GM18519 (cell line): ENCODE results near the gene ANO6.
A peak's percentile ranks its signal among the peaks of the same experiment; 100 is the strongest.
"Not testable (repeated sequence)": the region's sequence is repeated elsewhere in the genome, so short reads cannot be mapped to it uniquely, and the experiment has no call there.

Experiments used
- ATAC-seq: cut with Tn5 transposase; IDR thresholded peaks from one replicate; pipeline ENCODE4 v1.9.1; 2021; ENCODE audit warnings: mild to moderate bottlenecking, moderate library complexity; ENCODE audit not compliant: unreplicated experiment, low FRiP score

Gene ANO6, protein sequence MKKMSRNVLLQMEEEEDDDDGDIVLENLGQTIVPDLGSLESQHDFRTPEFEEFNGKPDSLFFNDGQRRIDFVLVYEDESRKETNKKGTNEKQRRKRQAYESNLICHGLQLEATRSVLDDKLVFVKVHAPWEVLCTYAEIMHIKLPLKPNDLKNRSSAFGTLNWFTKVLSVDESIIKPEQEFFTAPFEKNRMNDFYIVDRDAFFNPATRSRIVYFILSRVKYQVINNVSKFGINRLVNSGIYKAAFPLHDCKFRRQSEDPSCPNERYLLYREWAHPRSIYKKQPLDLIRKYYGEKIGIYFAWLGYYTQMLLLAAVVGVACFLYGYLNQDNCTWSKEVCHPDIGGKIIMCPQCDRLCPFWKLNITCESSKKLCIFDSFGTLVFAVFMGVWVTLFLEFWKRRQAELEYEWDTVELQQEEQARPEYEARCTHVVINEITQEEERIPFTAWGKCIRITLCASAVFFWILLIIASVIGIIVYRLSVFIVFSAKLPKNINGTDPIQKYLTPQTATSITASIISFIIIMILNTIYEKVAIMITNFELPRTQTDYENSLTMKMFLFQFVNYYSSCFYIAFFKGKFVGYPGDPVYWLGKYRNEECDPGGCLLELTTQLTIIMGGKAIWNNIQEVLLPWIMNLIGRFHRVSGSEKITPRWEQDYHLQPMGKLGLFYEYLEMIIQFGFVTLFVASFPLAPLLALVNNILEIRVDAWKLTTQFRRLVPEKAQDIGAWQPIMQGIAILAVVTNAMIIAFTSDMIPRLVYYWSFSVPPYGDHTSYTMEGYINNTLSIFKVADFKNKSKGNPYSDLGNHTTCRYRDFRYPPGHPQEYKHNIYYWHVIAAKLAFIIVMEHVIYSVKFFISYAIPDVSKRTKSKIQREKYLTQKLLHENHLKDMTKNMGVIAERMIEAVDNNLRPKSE

DNA sequence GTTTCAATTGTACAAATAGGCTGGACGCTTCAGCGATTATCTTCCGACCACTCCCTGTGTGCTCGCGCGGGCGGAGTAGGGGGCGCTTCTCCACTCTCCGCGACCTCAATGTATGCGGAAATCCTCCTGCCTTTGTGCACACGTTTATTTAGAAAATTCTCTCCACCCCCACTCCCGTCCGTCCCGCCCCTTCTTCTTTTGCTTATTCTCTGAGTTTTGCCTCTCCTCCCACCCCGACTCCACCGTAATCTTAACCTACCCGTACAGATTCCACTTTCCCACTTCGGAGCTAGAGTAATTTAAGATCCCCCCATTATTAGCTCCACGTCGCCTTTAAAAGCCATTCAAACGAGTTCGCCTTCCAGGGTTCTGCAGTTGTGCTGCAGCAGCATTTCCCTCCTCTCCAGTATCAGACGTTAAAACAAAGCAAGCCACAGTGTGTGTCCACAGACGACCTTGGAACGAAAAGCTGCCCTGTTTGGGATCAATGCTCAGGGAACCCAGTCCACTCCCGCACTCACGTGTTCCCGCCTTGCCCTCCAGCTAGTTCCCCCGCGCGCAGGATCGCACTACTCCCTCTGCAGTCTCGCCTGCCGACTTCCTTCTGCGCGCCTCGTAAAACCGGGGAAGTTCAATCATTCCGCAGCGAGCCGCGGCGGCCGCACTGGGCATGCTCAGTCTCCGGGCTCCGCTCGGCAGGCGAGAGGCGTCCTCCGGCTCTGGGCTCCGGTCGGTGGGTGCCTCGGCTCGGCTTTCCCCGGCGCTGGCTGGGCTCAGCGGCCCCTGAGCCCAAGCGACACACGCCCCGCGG is at the start of gene ANO6:
Gene ANO6 (plus strand): TSS at position 677 of the 811 bp plus-strand sequence. CDS start 227 bp downstream, outside the sequence.
- peak; percentile 54 for ATAC-seq

DNA sequence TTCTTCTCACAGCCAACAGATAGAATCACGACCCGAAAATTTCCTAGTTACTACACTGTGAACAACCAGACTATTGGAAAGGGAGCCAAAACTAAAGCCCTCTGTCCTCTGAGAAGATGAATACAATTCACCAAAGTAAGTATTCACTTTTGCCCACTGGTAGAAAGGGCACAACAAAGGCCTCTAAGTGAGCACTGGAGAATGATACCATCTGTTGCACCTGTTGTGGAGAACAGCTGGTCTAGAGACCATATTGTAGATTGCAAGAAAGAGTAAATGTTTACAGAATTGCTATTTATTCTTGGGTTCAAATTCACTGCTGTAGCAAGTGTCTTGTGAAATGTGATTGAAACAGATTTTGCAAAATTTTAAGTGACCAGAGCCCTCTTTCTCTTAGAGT is 46.9 kb upstream of the ANO6 start:
- no peak for ATAC-seq

DNA sequence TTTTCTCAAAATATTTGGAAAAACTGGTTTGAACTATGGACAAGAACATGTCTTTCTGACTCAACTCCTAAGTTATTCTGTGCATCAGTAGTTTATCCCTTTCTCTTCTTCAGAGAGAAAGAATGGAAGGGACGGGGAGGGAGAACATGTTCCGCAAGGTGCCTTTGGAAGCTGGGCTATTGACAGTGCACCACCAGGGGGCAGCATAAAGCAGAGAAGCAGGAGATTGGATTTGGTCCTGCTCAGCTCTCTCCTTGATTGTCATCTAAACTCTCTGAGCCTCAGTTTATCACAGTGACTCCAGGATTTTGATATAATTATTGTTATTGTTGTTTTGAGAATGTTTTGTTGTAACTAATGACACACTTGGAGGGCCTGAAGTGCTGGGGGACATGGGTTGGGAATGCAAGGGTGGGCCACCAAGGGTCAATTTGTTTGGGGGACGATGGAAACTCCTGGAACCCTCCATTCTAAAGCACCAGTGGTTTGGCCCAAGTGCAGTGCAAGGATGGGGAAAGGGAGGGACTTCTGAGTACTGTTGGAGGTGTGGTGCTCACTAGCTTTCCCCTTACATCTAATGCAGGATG is 45.3 kb upstream of the ANO6 start:
- ATAC-seq = peak; percentile 49

DNA sequence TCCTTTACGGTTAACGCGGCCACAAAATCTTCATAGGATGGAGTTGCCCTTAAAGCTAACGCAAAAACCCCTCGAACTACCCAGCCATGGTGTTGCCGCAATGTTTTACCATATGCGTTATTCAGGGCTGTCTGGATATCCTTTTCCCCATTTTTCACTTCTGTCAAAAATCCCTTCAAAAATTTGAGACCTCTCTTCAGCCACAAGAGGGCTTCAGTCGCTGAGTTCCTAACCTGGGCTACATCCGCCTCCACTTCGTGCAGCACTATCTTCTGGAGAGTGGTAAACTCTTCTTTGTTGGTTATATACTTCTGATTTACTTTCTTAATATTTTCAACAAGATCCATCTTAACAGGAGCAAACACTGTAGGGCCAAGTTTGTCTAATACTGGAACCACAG is 42.6 kb upstream of the ANO6 start:
- ATAC-seq = not testable (repeated sequence)

DNA sequence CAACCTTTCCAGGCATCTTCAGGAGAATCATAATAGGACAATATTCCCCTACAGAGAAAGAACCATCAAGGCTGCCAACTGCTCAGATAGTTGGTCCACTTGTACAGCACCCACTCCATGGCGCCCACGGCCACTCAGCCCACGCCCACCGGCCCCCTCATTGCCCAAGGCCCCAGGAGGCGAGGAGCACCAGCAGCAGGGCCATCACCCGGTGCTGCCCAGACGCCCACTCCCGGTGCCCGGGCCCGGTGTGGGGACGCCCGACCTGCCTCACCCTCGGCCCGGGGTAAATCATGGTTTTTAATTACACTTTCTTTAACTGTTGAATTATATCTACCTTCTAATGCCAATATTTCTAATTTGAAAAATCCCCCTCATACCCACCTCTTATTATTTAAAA is 41.3 kb upstream of the ANO6 start:
- ATAC-seq = no peak

DNA sequence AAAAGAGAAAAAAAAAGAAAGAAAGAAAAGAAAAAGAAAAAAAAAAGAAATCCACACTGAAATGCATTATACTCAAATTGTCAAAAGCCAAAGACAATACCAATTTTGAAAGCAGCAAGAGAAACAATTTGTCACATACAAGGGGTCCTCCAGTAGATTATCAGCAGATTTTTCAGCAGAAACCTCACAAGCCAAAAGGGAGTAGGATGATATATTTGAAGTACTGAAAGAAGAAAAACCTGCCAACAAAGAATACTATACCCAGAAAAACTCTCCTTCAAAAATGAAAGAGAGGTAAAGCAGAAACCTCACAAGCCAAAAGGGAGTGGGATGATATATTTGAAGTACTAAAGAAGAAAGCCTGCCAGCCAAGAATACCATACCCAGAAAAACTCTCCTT is 37.1 kb upstream of the ANO6 start:
- ATAC-seq = no peak

DNA sequence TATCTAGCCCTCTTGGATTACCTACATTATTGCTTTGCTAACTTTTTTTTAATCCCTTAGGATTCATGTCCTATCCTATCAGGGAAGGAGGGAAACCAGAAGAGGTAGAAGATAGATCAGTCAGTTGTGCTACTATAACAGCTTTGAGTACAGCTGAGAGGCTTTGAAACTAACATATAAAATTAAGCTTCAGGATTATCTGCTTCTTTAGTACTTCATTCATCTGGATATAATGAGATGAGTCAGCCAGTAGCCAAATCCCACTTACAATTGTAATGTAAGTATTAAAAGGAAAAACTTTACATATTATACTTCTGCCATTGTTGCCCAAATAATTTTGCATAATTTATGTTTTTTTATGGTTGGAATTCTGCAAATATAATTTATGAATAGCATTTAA is 33.4 kb upstream of the ANO6 start:
- ATAC-seq = no peak

DNA sequence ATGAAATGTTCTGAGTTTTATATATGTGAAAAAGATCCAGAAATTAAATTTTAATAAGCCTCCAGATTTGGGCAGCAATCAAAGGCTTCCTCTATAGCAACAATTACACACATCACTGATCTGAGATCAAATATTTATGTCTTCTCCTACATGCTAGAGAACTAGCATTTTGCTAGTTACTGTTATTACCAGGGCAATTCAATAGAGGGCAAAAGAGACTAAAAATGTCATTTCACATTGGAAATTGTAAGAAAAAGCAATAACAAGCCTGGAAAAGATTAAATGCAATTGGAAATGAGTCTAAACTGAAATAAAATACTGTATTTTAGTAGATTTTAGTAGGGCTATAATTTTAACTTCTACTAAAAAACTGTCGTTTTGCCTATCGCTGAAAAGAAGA is 32.6 kb upstream of the ANO6 start:
- no peak for ATAC-seq

DNA sequence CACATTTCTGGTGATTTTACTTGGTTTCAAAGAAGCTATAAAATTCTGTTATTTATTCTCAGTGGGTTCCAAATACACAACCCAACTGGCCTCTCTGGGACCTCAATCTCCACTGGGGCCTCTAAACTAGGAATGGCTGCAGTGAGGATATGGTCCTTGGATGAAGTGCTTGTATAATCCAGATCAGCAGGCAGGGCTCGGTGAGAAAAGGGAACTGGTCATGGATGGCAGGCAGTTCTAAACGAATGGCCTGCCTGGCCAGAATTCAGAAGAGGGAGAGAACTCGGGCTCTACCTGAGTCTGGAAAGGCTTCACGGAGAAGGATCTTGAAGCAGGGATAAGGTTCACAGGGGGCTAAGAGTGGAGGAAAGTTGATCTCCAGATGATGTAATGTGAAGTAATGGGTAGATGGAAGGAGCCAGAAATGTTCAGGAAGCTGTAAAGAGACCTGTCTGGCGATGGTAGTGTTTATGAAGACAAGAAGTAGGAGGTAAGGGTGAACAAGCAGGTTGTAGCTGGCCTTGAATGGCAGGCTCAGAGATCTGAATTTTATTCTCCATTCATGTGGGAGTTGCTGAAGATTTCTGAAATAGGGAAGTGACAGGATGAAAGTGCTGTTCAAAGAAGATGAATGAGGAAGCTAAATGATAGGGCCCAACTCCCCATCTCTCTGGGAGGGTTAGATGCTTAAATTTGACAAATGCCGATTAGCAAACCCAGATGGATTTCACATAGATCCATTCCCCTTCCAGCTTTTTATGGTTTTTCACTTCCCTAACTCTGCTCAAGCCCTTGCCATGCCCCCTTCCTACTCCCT is 31.5 kb upstream of the ANO6 start:
- ATAC-seq = no peak

DNA sequence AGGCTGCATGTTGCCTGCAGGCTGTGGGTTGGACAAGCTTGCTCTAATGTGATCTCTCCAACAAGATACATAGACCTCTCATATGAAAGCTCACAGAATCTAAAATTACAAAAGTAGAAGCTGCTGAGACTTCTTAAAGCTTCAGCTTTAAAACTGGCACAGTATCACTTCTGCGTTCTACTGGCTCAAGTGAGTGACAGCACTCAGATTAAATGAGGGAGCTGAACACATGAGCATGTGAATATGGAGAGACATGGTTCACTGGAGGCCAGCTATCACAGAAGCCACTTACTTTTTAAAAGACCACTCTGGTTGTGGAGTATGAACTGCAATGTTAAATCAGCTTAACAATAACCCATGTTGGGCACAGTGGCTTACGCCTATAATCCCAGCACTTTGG is 29.1 kb upstream of the ANO6 start:
- no peak for ATAC-seq

DNA sequence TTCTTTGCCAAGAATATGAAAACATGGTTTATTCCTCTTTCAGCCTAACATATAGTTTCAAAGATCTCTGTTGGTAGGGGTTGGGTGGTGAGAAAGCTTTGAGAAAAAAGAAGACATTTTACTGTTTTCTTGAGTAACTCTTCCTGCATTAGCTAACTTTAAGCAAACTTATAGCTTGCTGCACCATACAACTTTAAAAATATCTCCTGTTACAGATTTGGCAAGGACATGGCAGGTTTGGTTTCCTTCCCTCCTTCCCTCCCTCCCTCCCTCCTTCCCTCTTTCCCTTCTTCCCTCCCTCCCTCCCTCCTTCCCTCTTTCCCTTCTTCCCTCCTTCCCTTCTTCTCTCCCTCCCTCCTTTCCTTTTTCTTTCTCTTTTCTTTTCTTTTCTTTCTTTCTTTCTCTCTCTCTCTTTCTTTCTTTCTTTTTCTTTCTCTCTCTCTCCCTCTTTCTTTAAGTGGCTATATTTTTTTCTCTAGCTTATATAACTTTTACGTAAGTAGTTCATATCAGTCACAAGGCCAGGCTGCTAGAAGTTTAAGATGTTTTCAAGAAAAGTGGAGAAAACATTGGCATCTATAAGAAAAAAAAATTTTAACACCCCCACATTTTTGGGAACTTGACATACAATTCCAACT is 26.0 kb upstream of the ANO6 start:
- ATAC-seq = no peak

DNA sequence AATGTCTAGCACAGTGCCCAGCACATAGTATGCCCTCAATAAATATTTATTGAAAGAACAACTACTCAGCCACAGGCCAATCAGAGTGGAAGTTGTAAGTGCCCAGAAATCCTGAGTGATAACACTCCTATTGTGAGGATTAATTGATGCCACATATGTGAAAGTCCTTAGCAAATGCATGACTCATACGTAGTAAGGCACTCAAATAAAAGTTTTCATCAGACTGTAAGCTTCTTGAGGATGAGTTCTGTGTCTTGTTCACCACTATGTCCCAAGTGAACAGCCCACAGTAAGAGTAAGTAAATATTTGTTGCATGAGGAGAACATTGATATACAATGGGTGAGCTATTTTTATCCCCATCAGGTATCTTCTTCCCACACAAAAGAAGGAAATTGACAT is 24.7 kb upstream of the ANO6 start:
- ATAC-seq = no peak

DNA sequence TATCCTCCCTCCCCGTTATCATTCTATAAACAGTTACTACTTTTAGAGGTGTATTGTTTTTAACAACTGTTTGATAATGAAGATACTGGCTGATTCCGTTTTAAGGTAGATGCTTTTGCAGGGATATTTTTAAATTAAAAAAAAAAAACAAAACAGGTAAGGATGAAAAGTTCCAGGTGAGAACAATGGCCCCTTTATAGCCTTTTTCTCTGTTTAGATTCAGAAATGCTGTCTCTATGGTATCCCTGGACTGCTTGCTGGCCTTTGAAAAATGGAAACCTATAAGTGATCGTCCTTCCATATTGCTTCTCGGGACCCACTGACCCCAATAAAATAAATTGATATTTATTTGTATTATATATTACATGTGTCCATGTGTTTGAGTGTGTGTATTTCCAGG is 23.2 kb upstream of the ANO6 start:
- ATAC-seq = no peak

DNA sequence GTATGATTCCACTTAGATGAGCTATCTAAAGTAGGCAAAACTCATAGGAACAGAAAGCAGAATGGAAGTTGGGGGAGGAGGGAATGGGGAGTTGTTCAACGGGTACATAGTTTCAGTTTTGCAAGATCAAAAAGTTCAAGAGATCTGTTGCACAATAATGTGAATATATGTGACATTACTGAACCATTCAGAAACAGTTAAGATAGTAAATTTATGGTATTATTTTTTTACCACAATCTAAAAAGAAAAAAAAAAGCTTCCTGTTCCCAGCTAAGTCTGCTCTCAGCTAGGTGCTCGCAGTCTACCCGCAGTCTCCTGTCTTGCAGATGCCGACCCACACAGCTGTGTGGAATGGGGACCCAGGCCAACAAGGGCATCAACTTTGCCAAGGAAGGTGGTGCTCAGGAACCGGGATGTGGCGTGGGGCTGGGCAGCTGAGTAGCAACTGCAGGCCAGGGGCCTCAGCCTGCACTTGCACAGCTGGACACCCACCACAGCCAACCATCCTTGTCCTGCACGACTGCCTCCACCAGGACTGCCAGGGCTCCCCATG is 15.3 kb upstream of the ANO6 start:
- no peak for ATAC-seq

DNA sequence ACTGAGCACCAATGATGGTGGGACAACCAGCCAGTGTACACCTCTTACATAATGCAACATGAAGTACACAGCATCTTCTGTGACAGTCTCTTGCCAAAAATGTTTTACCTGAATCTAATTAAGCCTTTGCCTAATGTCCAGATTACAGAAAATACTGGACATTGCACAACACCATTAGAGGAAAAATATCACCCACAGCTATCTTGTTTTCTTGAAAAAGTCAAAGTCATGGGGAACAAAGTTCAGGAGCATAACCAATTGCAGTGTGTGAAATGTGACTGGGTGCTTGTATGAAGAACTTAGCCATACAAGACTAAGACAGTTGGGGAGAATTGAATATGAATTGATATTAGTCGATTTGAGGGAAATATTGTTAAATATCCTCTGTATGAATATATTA is 12.1 kb upstream of the ANO6 start:
- ATAC-seq = no peak

DNA sequence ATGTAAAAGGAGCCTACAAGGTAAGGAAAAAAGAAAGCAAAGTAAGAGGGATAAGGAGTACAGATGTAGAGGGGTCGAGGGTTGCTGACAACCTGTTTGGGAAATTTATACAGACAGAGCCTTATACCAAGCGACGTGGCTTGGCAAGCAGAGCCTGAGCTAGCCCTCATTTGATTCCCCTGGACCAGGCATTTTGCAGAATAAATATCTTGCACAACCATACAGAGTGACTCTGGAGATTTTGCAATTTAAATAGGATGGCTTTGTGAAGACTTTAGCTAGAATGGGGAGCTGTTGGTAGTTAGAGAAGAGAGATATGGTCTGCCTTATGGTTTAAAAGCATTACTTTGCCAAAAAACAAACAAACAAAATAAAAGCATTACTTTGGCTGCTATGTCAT is 11.1 kb upstream of the ANO6 start:
- no peak for ATAC-seq

DNA sequence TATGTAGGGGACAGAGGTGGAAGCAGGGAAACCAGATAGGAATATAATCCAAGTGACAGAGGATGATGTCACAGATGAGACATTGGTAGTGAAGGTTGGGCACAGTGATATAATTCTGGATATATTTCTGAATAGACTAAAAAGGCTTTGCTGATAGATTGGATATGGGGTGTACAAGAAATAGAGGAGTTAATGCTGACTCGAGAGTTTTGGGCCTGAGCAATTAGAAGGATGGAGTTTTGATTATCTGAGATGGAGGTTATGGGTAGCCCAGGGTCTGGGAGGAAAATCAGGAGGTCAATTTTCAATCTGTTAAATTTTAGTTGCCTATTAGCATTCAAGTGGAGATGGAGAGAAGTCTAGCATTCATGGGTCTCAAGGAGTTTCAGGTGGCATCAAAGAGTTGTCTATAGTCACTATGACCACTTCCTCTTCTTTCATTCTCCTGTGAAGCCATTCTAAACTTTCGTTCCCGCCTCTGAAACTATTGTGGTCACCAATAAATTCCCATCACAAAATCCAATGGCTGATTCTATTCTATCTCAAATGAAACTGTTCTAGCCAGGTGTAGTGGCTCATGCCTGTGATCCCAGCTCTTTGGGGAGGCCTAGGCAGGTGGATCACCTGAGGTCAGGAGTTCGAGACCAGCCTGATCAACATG is 10.6 kb upstream of the ANO6 start:
- ATAC-seq = no peak
